Esophagus muscularis mucosa (tissue), 4 donors: Measurements from ENCODE around the gene IZUMO4. TPM values are rescaled to one million over a fixed set of nuclear protein-coding genes. Genes with fewer than 3 reads are reported as not detected.

Experiments used
- DNase-seq: peaks from one replicate; pipeline ENCODE4 v3.0.0-alpha.2; 2017; ENCODE audit errors: extremely low spot score
- H3K27ac ChIP-seq, 4 donors: fragments of 200-600 bp; sonication (generic); replicated peaks in 1 of 4; 1 replicate in 3 of 4; 2 replicates in 1 of 4; pipeline ENCODE4 v1.5.1; 2016 to 2019; ENCODE audit warnings: mild to moderate bottlenecking in 1 of 4
- H3K27me3 ChIP-seq, 4 donors: fragments of 200-600 bp; sonication (generic); one replicate each; pipeline versions ENCODE4 v1.5.1 to v1.6.0; 2016 to 2019
- H3K36me3 ChIP-seq, 4 donors: fragments of 200-600 bp; sonication (generic); one replicate each; pipeline ENCODE4 v1.5.1; 2016 to 2019
- H3K4me1 ChIP-seq, 4 donors: fragments of 200-600 bp; sonication (generic); one replicate each; pipeline ENCODE4 v1.5.1; 2016 to 2019
- H3K4me3 ChIP-seq, 4 donors: fragments of 200-600 bp; sonication (generic); 1 replicate in 2 of 4; 2 replicates in 2 of 4; pipeline ENCODE4 v1.5.1; 2016 to 2019; ENCODE audit warnings: mild to moderate bottlenecking in 4 of 4, moderate library complexity in 1 of 4
- H3K9me3 ChIP-seq, 4 donors: fragments of 200-600 bp; sonication (generic); 1 replicate in 3 of 4; 2 replicates in 1 of 4; pipeline ENCODE4 v1.5.1; 2016 to 2019
- CTCF ChIP-seq, 3 experiments: fragments of 200-600 bp in 2 of 3; fragments of 450-650 bp in 1 of 3; sonication (generic) in 2 of 3; IDR thresholded peaks; one replicate each; pipeline ENCODE4 v1.5.1; 2017 to 2019; ENCODE audit warnings: antibody characterized with exemption in 3 of 3, mild to moderate bottlenecking in 2 of 3, moderate library complexity in 1 of 3
- EP300 ChIP-seq: sonication (generic); formaldehyde crosslinking; IDR thresholded peaks from one replicate; pipeline ENCODE4 v1.6.1; 2017; ENCODE audit warnings: antibody characterized with exemption
- POLR2A ChIP-seq: fragments of 450-650 bp; IDR thresholded peaks from one replicate; pipeline ENCODE4 v1.6.1; 2017; ENCODE audit warnings: antibody characterized with exemption, moderate library complexity, mild to moderate bottlenecking, low read depth
- POLR2AphosphoS5 ChIP-seq, 2 donors: sonication (generic); formaldehyde crosslinking; IDR thresholded peaks; one replicate each; pipeline ENCODE4 v1.6.1; 2017; ENCODE audit warnings: antibody characterized with exemption in 2 of 2
- WGBS: methylation state at CpG from one replicate; pipeline ENCODE4 v1.1.5; 2018; 5-methylcytosine and 5-hydroxymethylcytosine counted together
- intact Hi-C: fragments of 100-400 bp; cut with DNase I; formaldehyde crosslinking; loops from one replicate; pipeline ENCODE4 v1.15.1; 2023
- total RNA-seq, 4 donors: library from RNA; depleted of rRNA; stranded (reverse); fragments of >200 nt; gene quantifications; one replicate each; pipeline versions ENCODE4 v1.1.0 to v1.2.1, GENCODE V29; 2016

Gene IZUMO4
- total RNA-seq, 4 donors from 2014 or later: 1.9 to 6.0 (median 3.9) TPM

DNA sequence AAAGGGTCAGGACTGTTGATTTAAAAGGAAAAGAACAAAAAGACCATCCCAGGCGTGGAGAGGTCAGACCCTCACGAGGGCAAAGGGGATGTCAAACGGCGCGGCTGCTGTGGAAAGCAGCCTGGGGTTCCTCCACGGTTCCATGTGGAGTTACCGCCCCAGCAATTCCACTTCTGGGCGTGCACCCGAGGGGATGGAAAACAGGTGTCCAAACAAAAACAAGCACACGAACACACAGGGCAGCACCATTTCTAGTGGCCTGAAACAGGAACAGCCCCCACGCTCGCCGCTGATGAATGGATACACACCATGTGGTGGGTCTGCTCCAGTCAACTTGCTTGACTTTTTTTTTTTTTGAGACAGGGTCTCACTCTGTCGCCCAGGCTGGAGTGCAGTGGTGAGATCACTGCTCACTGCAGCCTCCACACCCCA lies 43.4 kb downstream of the IZUMO4 start:
- Histone ChIP-seq H3K4me3 (no peak overlapping the region), H3K27ac (no peak overlapping the region), H3K27me3 (no peaks in the 10 kb centered on the region), H3K4me1 (peaks cover 3 to 24% (median 10%) of the 10 kb centered on the region in 4 donors), H3K36me3 (peaks cover 20 to 59% (median 44%) of the 10 kb centered on the region in 4 donors), H3K9me3 (no peaks in the 10 kb centered on the region)
- DNase-seq: no peak
- intact Hi-C loops: no loop called here
- TF ChIP-seq CTCF (IDR thresholded peaks at IDR 0.05): no peak
- TF ChIP-seq EP300: no peak
- no peak for TF ChIP-seq POLR2AphosphoS5 (IDR thresholded peaks at IDR 0.05)
- no peak for TF ChIP-seq POLR2A
- 73% methylated on average over 12 of the region's 14 CpGs for WGBS

DNA sequence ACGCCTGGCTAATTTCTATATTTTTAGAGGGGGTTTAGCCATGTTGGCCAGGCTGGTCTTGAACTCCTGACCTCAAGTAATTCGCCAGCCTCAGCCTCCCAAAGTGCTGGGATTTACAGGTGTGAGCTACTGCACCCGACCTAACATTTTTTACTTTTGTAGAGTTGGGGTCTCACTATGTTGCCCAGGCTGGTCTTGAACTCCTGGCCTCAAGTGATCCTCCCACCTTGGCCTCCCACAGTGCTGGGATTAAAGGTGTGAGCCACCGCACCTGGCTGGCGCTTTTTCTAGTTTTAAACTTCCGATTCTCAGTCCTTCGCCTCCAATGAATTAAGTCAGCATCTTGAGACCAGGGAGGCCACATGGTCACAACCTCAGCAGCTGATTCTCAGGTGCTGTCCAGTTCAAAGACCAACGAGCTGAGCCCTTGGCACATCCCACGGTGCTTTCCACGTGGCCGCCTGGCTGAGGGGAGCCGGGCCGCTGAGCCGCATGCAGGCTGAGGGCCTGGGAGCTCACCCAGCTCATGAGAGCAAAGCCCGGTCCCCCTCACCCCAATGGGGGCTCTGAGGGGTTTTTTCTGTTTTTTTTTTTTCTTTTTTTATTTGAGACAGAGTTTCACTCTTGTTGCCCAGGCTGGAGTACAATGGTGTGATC lies 45.6 kb downstream of the IZUMO4 start:
- intact Hi-C loops: no loop called here
- Histone ChIP-seq H3K36me3 (peaks cover 11 to 47% (median 26%) of the 10 kb centered on the region in 4 donors), H3K27me3 (no peaks in the 10 kb centered on the region), H3K4me1 (peaks cover 7 to 42% (median 25%) of the 10 kb centered on the region in 4 donors), H3K27ac (no peak overlapping the region), H3K9me3 (no peaks in the 10 kb centered on the region), H3K4me3 (no peak overlapping the region)
- TF ChIP-seq EP300 (no peak), CTCF (IDR thresholded peaks at IDR 0.05) (no peak)
- no peak for DNase-seq
- WGBS: 93% methylated on average over 15 of the region's 15 CpGs

GRCh38 chr19:2144190-2144589 lies 47.5 kb downstream of the IZUMO4 start:
- no peak for TF ChIP-seq EP300
- TF ChIP-seq POLR2AphosphoS5 (IDR thresholded peaks at IDR 0.05): no peak
- TF ChIP-seq CTCF (IDR thresholded peaks at IDR 0.05): no peak
- TF ChIP-seq POLR2A: no peak
- 90% methylated on average over 15 of the region's 15 CpGs for WGBS
- intact Hi-C loops: no loop called here
- peaks cover 0 to 29% (median 13%) of the 10 kb centered on the region in 4 donors for H3K36me3 ChIP-seq
- no peak overlapping the region for H3K27ac ChIP-seq
- H3K9me3 ChIP-seq: no peaks in the 10 kb centered on the region
- no peaks in the 10 kb centered on the region for H3K27me3 ChIP-seq
- peaks cover 15 to 58% (median 40%) of the 10 kb centered on the region in 4 donors for H3K4me1 ChIP-seq
- H3K4me3 ChIP-seq: no peak overlapping the region
- no peak for DNase-seq

DNA sequence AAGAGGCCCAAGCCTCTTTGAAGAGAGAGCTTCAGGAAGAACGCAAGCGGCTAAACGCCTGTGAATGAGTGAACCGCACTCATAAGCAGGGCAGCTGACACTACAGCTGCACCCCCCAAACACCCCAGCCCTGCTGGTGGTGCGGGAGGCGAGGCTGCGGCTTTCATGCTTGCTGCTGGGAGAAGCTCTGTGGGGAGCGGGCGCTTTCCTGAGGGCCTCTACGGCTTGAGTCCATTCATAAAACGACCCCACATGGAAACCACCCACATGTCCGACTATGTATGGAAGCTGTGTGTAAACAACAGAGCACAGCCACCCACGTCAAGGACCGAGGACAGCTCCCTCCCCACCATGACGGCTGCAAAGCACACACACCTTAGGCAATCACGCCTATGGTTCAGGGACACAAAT lies 49.1 kb downstream of the IZUMO4 start:
- no peak overlapping the region for H3K27ac ChIP-seq
- H3K27me3 ChIP-seq: no peaks in the 10 kb centered on the region
- H3K4me3 ChIP-seq: no peak overlapping the region
- no peak for TF ChIP-seq EP300
- no peak for TF ChIP-seq CTCF (IDR thresholded peaks at IDR 0.05)
- no peak for TF ChIP-seq POLR2A
- no peak for TF ChIP-seq POLR2AphosphoS5 (IDR thresholded peaks at IDR 0.05)
- H3K36me3 ChIP-seq: peaks cover 0 to 12% (median 9%) of the 10 kb centered on the region in 4 donors
- DNase-seq: no peak
- no peaks in the 10 kb centered on the region for H3K9me3 ChIP-seq
- intact Hi-C loops: no loop called here
- peaks cover 30 to 66% (median 51%) of the 10 kb centered on the region in 4 donors for H3K4me1 ChIP-seq
- WGBS: 59% methylated on average over 15 of the region's 16 CpGs
